A549 (cell line): ENCODE results near the gene CIROP.

Experiments used
- ATOH8 ChIP-seq: fragments of 250-450 bp; sonication (Bioruptor Pico); IDR thresholded peaks from 2 replicates; pipeline ENCODE4 v1.5.0; 2020; ENCODE audit warnings: low read depth, mild to moderate bottlenecking, moderate library complexity
- CHD2 ChIP-seq: fragments of 150-350 bp; IDR thresholded peaks from 2 replicates; pipeline ENCODE4 v1.6.1; 2014; ENCODE audit warnings: low read length; ENCODE audit not compliant: partially characterized antibody
- CTCF ChIP-seq: fragments of >200 bp; sonication (Bioruptor Twin); formaldehyde crosslinking; IDR thresholded peaks from 3 replicates; pipeline ENCODE4 v1.5.1; 2016
- EP300 ChIP-seq, 2 experiments: fragments of >200 bp; sonication (Bioruptor Twin); formaldehyde crosslinking; IDR thresholded peaks; 2 replicates in 1 of 2; 3 replicates in 1 of 2; pipeline ENCODE4 v1.6.1; 2016 to 2017
- MAX ChIP-seq: IDR thresholded peaks from 2 replicates; pipeline ENCODE4 v1.6.1; 2012
- MYC ChIP-seq: IDR thresholded peaks from 2 replicates; pipeline ENCODE4 v1.6.1; 2012; ENCODE audit warnings: mild to moderate bottlenecking, inconsistent platforms, low read length, improper control_type of control experiment, borderline replicate concordance
- PBX3 ChIP-seq: IDR thresholded peaks from 2 replicates; pipeline ENCODE4 v1.6.1; 2012
- POLR2A ChIP-seq: IDR thresholded peaks from 2 replicates; pipeline ENCODE4 v1.6.1; 2012; ENCODE audit warnings: mild to moderate bottlenecking, low read length
- POLR2AphosphoS2 ChIP-seq: conservative IDR thresholded peaks from 2 replicates; pipeline ENCODE4 v1.6.1; 2012; ENCODE audit warnings: low read length, improper control_type of control experiment, inconsistent platforms
- RAD21 ChIP-seq, 2 experiments: fragments of >200 bp in 1 of 2; sonication (Bioruptor Twin) in 1 of 2; formaldehyde crosslinking in 1 of 2; IDR thresholded peaks in 1 of 2; conservative IDR thresholded peaks in 1 of 2; 2 replicates in 1 of 2; 3 replicates in 1 of 2; pipeline ENCODE4 v1.6.1; 2012 to 2018; ENCODE audit warnings: inconsistent platforms in 1 of 2
- SMC3 ChIP-seq: fragments of >200 bp; sonication (Bioruptor Twin); formaldehyde crosslinking; IDR thresholded peaks from 3 replicates; pipeline ENCODE4 v1.6.1; 2018; ENCODE audit warnings: inconsistent platforms

- TF ChIP-seq CTCF, result no peak
- TF ChIP-seq POLR2AphosphoS2, result no peak
- TF ChIP-seq RAD21 (conservative IDR thresholded peaks at IDR 0.05 in 1 of 2, IDR thresholded peaks at IDR 0.05 in 1 of 2), result no peak
- TF ChIP-seq CHD2, result no peak
- TF ChIP-seq MYC, result no peak
- TF ChIP-seq EP300 (IDR thresholded peaks at IDR 0.05), result no peak
- no peak for TF ChIP-seq POLR2A
- no peak for TF ChIP-seq ATOH8
- no peak for TF ChIP-seq PBX3
- TF ChIP-seq MAX, result no peak
- TF ChIP-seq SMC3, result no peak
These were observed 52.1 kb downstream of the CIROP start for GRCh38 chr14:23052671-23053070.
